Measurements from ENCODE around the gene OGDH.
"Not testable (repeated sequence)": the region's sequence is repeated elsewhere in the genome, so short reads cannot be mapped to it uniquely, and the experiment has no call there.

- TF ChIP-seq ZNF274 (IDR thresholded peaks at IDR 0.05; ENCODE audit: low read length); ZNF274 (tag by site-specific recombination; IDR thresholded peaks at IDR 0.05; ENCODE audit: borderline replicate concordance); ZNF555 (tag by site-specific recombination; conservative IDR thresholded peaks at IDR 0.05); SP2 (tag by site-specific recombination; IDR thresholded peaks at IDR 0.05); ZNF654 (tag by site-specific recombination; IDR thresholded peaks at IDR 0.05; ENCODE audit: low read depth); ZBTB26 (tag by site-specific recombination; optimal IDR thresholded peaks at IDR 0.05): not testable (repeated sequence)
Measured at GRCh38 chr7:44726250-44726649, 119.8 kb downstream of the OGDH start.
